HG02763 (cell line): ENCODE measurements around the gene LAT.
"Not testable (repeated sequence)": the region's sequence is repeated elsewhere in the genome, so short reads cannot be mapped to it uniquely, and the experiment has no call there.

Source experiments
- ATAC-seq: cut with Tn5 transposase; IDR thresholded peaks from one replicate; pipeline ENCODE4 v1.9.1; 2021; ENCODE audit warnings: mild to moderate bottlenecking, moderate library complexity; ENCODE audit not compliant: unreplicated experiment

The LAT gene

GRCh38 chr16:28984619-28985135 lies at the start of gene LAT:
LAT (plus strand) TSS chr16:28985052; CDS start chr16:28985418, 366 bp downstream.
- ATAC-seq: no peak

DNA sequence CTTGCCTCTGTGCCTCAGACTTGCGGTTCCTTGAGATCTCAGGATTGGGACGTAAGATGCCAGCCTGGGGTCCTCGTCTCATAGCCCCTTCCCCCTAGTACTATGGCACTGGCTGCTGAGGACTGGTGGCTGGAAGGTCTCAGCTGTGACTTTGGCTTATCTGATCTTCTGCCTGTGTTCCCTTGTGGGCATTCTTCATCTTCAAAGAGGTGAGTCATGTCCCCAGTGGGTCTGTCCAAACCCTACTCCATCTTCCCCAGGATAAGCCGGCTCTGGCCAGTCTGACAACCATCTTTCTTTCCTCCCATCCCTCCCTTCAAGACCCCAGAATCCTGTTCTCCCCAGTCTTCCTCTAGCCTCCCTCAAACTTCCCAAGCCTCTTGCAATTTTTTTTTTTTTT lies 49.5 kb upstream of the LAT start:
- ATAC-seq: no peak

DNA sequence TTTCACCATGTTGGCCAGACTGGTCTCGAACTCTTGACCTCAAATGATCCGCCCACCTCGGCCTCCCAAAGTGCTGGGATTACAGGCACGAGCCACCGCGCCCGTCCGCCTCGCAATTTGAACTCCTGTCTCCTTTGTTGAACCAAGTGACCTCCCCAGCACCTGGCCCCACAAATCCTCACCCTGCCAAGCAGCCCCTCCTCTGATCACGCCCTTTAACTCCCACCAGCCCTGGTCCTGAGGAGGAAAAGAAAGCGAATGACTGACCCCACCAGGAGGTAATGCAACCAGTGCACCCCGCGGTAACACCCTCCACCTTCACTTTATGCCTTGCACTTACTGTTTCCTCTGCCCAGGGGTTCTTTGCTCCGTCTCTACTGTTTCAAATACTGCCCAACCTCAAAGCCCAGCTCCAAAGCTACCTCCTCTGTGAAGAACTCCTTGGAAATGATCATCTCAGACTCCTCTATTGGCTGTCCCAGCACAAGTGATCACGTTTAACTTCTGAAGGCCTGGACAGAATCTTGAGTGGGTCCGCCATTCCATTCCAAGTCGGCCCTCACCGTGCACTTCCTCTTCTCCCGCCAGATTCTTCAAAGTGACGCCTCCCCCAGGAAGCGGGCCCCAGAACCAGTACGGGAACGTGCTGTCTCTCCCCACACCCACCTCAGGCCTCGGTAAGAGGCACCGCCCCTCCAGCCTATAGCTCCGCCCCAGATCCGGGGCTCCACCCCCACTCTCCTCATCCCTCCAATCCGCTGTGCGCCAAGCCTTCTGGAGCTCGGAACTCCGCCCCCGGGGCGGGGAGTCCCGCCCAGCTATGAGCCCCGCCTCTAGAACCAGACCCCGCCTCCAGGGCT lies 48.7 kb upstream of the LAT start:
- ATAC-seq: no peak

DNA sequence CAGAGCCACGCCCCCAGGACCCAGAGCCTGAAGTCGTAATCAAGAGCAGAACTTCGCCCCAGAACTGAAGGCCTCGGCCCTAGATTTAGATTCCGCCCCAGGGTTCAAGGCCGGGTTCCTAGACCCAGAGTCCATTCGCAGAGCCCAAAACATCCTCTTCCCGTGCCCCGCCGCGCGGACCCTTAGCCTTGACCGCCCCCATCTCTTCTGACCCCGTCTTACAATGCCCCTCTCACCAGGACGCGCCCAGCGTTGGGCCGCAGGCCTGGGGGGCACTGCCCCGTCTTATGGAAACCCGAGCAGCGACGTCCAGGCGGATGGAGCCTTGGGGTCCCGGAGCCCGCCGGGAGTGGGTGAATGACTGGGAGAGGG lies 48.1 kb upstream of the LAT start:
- ATAC-seq: no peak

GRCh38 chr16:28937222-28937876 lies 47.5 kb upstream of the LAT start:
- no peak for ATAC-seq

DNA sequence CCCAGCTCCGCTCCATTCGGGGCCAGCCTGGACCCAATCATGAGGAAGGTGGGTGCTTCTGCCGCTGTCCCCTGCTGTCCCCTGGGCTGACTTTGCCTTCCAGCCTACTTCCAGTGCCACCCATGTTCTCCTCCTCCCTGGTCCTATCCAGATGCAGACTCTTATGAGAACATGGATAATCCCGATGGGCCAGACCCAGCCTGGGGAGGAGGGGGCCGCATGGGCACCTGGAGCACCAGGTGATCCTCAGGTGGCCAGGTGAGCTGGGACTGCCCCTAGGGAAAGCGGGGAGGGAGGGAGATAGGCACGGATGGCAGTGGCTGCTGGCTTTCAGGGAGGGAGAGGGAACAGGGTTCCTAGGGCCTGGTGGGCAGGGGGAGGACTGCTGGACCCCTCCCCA lies 46.1 kb upstream of the LAT start:
- ATAC-seq: no peak

DNA sequence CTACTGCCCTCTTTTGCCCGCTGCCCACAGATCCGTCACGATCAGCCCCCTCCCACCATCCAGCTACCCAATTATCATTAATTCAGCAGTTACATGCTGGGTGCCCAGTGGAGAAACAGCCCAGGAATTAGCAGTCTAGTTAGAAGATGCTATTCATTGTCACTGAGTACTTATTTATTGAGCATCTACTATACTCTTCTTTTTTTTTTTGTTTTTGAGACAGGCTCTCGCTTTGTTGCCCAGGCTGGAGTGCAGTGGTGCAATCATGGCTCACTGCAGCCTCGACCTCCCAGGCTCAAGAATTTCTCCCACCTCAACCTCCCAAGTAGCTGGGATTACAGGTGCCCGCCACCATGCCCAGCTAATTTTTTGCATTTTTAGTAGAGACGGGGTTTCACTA lies 45.0 kb upstream of the LAT start:
- not testable (repeated sequence) for ATAC-seq

DNA sequence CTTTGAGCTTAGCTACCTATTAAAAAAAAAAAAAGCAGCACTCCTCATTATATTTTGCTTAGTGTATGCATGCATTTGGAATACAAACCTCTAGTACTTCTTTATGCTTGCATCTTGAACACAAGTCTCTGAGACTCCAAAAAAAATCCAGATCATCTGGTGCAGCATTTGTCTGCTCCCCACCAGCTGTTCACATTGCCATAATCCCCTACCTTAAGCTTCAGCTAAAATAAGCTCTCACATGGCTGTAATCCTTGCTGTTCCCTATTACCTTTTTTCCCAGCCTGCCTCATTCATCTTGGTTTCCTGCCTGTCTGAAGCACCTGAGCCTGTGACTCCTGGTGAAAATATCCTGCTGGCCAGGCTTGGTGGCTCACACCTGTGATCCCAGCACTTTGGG lies 41.6 kb upstream of the LAT start:
- no peak for ATAC-seq

GRCh38 chr16:28946681-28947080 lies 38.2 kb upstream of the LAT start:
- no peak for ATAC-seq

- ATAC-seq: peak; percentile 86
Observed at GRCh38 chr16:28950648-28951409, 34.0 kb upstream of the LAT start, which contains the start of gene NFATC2IP. NFATC2IP (plus strand) TSS chr16:28950937; CDS start chr16:28951012, 75 bp downstream.

DNA sequence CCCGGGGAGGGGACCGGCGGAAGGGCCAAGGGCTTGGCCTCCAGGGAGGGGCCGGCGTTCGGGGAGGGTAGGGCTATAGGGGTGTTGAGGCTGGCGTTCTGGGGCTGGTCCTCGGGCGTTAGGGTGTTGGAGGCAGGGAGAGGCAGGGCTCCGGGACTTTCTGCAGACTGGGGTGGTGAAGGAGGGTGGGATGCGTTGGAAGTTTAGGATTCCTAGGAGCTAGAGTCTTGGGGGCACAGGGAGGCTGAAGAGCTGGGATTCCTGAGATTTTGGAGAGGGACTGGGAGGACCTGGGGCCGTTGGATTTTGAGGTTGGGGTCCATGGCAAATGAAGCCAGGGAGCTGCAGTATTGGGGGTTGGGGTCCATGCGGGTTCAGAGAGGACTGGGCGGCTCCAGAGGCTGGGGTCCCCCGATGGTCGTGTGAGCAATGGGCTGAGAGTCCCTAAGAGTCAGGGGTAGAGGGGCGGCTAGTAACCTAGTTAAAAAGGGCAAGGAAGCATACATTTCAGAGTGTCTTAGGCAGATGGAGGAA lies 33.4 kb upstream of the LAT start:
- ATAC-seq: no peak

GRCh38 chr16:28958216-28958615 lies 26.6 kb upstream of the LAT start:
- no peak for ATAC-seq

GRCh38 chr16:28958836-28959235 lies 26.0 kb upstream of the LAT start:
- no peak for ATAC-seq

DNA sequence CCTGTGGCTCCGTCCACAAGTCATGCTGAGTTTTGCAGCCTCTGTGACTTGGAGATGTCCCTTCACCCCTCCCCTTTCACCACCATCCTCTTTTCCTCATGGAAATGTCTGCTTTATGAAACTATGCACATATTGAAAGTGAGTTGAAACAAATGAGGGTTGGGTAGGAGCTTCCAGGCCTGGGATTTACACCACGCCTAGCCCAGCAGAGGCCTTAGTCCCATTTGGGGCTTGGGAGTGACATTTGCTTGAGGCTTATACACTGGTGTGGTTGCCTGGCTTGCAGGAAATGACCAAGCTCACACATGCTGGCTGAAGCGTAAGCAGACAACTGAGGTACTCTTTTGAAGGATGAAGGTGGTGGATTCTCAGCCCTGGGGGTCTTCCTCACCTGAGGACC lies 20.8 kb upstream of the LAT start:
- no peak for ATAC-seq

GRCh38 chr16:28964496-28964895 lies 20.4 kb upstream of the LAT start:
- no peak for ATAC-seq

DNA sequence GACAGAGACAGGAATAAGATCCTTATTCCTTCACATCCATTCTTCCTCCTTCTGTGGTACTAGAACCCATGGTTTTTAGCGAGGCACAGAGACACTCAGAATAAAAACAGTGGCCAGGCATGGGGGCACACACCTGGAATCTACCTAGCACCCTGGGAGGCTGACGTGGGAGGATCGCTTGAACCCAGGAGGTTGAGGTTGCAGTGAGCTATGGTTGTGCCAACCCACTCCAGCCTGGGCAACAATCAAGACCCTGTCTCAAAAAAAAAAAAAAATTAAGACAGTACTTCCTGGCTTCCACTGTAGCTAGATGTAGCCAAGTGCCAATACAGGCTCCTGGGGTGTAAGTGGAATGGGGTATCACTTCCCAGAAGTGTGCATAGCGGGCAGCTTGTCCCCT lies 17.7 kb upstream of the LAT start:
- ATAC-seq: no peak

DNA sequence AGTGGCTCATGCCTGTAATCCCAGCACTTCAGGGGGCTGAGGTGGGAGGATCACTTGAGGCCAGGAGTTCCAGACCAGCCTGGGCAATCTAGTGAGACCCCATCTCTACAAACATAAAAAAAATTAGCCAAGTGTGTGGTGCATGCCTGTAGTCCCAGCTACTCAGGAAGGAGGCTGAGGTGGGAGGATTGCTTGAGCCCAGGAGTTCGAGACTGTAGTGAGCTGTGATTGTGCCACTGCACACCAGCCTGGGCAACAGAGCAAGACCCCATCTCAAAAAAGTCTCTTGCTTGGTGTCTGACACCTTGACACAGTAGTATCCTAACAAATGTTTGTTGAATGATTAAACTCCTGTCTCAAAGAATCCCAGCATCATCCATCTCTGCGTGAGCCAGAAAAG lies 15.2 kb upstream of the LAT start:
- not testable (repeated sequence) for ATAC-seq

GRCh38 chr16:28974007-28974436 lies 10.8 kb upstream of the LAT start:
- ATAC-seq: no peak

GRCh38 chr16:28974437-28975157 lies 10.3 kb upstream of the LAT start, which contains the start of gene SPNS1:
SPNS1 (plus strand) TSS chr16:28974778; CDS start chr16:28975152, 374 bp downstream.
- peak; percentile 85 for ATAC-seq

- peak; percentile 15 for ATAC-seq
Observed at GRCh38 chr16:28975158-28975599, 9.7 kb upstream of the LAT start.
